Astrocyte of the spinal cord (primary cell): ENCODE data around the gene LRPAP1.

Experiments
- DNase-seq: peaks from one replicate; pipeline ENCODE4 v3.0.0; 2011; ENCODE audit warnings: low read depth, low spot score
- H3K4me3 ChIP-seq: 2 replicates; pipeline ENCODE4 v1.5.1; 2011; ENCODE audit warnings: low read depth, mild to moderate bottlenecking, low read length, moderate library complexity
- in situ Hi-C: cut with HindIII; loops from 2 replicates; pipeline ENCODE4 v1.10.0; 2017; ENCODE audit warnings: low sequenced_read_pairs
- TF ChIP-seq, protein P1 (sequence below): IDR thresholded peaks from 2 replicates; pipeline ENCODE4 v1.5.1; 2012; ENCODE audit warnings: low read depth, mild to moderate bottlenecking, low read length, inconsistent platforms

The LRPAP1 gene

DNA sequence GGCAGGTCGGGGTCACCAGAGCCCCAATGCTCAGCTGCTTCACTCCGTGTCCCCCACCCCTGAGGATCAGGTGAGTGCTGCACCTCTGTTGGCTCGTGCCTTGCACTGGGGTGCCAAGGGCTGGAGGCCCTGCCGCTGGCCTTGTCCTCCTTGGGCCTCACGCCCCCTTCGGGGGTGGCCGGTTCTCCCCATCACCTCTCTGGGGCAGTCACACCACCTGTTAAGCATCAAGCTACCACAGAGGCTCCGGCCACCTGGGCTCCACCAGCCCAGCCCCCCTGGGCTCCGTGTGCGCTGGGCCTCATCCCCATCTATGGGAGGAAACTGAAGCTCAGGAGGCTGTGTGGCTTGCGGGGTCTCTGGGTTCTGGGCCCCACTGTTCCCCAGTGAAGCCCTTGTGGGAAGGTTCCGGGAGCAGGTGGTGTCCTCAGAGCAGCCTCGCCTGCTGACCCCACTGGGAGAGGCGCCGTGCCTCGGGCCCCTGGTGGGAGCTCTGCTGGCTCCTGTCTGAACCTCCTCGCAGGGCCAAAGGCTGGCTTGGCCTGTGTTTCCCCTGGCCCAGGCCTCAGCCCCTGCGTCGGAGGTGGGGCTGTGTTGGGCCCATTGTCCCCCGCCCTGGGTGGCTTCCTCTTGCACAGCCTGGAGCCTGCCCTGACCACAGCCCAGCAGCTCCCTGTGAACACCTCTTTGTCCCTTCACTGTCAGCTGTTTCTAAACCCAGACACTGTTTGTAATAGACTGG, 38.3 kb downstream of the LRPAP1 start:
- in situ Hi-C loops, result no loop called here
- H3K4me3 ChIP-seq, result no peak overlapping the region
- no peak for DNase-seq
- TF ChIP-seq, protein P1, sequence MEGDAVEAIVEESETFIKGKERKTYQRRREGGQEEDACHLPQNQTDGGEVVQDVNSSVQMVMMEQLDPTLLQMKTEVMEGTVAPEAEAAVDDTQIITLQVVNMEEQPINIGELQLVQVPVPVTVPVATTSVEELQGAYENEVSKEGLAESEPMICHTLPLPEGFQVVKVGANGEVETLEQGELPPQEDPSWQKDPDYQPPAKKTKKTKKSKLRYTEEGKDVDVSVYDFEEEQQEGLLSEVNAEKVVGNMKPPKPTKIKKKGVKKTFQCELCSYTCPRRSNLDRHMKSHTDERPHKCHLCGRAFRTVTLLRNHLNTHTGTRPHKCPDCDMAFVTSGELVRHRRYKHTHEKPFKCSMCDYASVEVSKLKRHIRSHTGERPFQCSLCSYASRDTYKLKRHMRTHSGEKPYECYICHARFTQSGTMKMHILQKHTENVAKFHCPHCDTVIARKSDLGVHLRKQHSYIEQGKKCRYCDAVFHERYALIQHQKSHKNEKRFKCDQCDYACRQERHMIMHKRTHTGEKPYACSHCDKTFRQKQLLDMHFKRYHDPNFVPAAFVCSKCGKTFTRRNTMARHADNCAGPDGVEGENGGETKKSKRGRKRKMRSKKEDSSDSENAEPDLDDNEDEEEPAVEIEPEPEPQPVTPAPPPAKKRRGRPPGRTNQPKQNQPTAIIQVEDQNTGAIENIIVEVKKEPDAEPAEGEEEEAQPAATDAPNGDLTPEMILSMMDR, result no peak

DNA sequence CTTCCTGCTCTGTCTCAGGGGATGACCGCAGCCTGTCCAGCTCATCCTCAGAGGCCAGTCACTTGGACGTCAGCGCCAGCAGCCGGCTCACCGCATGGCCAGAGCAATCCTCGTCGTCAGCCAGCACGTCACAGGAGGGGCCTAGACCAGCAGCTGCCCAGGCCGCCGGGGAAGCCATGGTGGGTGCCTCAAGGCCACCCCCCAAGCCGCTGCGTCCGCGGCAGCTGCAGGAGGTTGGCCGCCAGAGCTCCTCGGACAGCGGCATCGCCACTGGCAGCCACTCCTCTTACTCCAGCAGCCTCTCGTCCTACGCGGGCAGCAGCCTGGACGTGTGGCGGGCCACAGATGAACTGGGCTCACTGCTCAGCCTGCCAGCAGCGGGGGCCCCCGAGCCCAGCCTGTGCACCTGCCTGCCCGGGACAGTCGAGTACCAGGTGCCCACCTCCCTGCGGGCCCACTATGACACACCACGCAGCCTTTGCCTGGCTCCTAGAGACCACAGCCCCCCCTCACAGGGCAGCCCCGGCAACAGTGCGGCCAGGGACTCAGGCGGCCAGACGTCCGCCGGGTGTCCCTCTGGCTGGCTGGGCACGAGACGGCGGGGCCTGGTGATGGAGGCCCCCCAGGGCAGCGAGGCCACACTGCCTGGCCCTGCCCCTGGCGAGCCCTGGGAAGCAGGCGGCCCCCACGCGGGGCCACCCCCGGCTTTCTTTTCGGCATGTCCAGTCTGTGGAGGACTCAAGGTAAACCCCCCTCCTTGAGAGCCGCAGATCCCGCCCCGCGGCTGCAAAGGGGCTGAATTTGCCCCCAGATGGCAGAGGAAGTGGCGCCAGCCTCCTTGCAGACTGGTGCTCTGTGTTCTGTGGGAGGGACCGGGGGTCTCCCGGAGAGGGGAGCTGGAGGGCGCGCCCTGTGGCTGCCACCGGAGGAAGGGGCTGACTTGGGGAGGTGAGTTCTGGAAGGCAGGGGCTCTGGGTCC, 39.2 kb downstream of the LRPAP1 start:
- no peak overlapping the region for H3K4me3 ChIP-seq
- in situ Hi-C loops, result no loop called here
- TF ChIP-seq, protein P1, result no peak
- DNase-seq, result no peak

DNA sequence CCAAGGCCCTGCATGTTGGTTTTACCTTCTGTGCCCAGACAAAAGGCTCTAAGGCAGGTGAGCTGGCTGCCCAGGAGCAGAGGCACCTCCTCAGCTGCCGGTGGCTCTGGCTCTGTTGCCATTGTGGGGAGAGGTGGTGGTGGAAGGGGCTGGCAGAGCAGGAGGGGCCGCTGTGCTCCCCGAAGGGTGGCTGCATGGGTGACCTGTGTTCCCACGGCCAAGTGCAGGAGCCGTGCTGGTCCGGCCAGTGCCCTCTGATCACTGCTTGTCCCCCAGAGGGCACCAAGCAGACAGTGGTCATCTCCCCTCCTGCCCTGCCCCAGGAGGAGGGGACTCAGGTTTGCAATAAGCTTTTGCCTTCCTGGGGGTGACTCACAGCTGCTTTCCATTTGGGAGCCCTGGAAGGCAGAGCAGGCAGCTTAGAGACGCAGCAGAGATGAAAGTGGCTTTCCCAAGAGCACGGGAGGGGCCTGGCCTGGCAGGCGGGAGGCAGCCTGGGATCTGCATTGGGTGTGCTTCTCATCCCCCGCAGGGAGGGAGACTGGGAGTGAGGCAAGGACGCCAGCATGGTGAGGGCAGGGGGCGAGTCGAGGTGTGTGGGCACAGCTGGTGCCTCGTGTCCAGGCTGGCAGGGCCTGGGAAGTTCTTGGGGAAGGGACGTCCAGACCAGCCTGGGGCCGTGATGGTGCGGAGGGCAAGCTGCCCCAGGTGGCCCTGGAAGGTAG, 40.4 kb downstream of the LRPAP1 start:
- TF ChIP-seq, protein P1, result no peak
- no peak for DNase-seq
- H3K4me3 ChIP-seq, result no peak overlapping the region
- in situ Hi-C loops, result no loop called here

DNA sequence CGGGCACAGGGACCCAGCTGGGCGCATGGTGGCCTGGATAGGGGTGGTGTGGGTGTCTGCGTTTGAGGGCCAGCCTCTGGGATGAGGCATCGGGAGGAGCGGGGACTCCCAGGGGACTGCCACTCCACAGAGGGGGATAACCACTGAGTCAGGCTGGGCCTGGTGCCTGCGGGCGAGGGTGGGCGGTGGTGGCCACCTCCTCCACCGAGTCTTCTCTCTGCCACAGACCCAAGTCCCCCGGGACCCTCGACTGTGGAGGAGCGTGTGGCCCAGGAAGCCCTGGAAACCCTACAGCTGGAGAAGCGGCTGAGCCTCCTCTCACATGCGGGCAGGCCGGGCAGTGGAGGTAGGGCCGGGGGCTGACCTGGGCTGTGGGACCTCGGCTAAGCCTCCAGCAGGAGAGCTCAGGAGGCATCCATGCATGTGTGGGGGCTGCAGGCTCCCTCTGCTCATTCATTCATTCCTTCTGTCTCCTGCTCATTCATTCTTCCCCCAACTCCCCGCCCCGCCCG, 42.7 kb downstream of the LRPAP1 start:
- TF ChIP-seq, protein P1, result no peak
- in situ Hi-C loops, result no loop called here
- H3K4me3 ChIP-seq, result no peak overlapping the region
- no peak for DNase-seq

DNA sequence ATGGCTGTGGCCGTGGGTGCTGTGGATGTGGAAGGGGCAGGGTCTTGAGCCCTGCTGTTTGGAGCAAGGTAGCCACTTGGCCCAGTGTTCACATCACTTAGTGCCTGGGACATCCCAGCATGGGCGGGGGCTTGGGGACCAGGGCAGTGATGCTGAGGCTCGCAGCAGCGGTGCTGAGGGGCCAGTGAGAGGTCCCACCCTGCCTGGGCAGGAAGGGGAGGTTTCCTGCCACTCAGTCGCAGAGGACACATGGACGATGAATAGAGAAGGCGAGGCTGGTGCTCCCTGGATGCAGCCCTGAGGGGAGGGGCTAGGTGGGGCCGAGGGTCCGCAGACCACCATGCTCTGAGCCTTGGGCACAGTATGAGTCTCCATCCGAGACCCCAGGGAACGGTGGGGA, 43.4 kb downstream of the LRPAP1 start:
- H3K4me3 ChIP-seq, result no peak overlapping the region
- in situ Hi-C loops, result no loop called here
- TF ChIP-seq, protein P1, result no peak
- DNase-seq, result no peak

DNA sequence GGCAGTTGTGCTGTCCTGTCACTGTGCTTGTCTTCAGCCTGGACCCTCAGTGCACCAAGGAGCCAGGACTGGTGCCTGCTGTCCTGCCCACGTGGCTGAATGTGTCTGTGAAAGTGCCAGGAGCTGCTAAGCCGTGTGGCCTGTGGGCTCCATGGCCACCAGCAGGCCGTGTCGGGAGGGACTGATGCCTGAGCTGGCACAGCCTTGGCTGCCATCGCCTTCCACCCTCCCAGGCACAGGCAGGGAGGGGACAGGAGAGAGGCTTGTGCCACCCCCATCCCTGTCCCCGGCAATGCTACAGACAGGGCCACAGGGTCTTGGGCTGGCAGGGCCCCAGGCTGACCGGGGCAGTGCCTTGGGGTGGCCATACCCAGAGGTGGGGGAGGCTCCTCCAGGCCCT, 44.4 kb downstream of the LRPAP1 start:
- DNase-seq, result no peak
- in situ Hi-C loops, result no loop called here
- no peak overlapping the region for H3K4me3 ChIP-seq
- TF ChIP-seq, protein P1, result no peak
